Stimulated activated CD4-positive, alpha-beta T cell treated with anti-CD3 and anti-CD28 coated beads, TNF-alpha, amount 100 ng/mL, for 48 hours (primary cell): ENCODE measurements around the gene OSBP2.

Experiments used
- DNase-seq, 3 donors: peaks; one replicate each; pipeline ENCODE4 v3.0.0-alpha.2; 2020; ENCODE audit warnings: low read depth in 3 of 3

Gene OSBP2

DNA sequence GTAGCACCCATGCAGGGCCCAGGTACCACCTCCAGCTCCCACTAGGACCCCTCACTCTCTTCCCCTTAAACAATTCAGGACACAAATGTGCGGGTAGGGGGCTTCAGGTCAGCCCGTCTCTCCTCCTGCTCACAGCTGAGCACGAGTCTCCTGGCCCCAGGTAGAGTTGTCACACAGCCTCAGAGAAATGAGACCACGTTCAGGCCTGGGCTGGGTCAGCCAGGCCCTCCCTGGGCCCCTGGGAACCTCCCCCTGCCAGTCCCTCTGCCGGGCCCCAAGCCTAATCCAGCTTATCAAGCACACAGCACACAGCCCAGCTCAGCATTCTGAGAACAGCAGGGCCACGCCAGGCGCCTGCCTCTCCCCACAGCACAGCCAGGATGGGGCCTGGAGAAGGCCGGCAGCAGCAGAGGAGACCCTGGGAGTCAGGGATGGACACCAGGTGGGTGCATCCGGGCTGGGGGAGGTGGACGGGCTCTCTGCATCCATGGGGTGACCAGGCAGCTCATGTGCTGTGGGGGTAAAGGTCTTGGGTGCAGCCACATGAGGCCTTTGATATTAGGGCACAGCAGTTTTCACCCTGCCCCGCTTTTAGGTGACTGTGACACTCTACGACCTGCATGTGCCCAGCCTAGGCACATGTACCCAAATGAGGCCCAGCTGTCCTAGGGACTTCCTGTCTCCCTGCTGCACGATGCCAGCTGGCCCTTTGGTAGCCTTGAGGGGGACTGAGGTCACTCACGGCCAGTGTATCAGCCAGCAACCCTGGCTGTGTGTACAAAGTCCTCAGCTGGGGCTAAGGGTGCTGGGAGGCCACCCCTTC lies 186.9 kb downstream of the OSBP2 start:
- no peak for DNase-seq

DNA sequence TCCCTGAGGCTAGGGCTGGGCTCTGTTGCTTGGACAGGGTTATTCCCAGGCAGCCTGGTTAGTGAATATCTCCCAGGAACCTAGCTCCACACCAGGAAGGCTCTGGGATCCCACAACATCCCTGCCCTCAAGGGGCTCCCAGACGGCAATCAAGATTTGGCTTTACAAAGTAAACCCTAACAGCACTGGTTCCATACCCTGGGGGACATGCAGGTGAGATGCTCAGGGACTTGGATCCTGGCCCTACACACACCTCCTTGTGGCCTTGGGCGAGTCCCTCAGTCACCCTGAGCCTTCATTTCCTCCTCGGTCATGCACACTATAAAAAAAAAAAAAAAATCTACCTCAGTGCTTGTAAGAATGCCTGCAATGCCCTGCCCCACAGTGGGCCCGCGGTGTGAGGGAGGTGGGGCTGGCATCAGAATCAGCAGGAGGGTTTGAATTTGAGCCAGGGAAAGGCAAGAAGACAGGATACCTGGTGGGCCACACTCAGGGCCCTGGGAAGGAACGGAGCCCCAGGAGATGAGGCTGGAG lies 187.6 kb downstream of the OSBP2 start:
- DNase-seq: no peak

DNA sequence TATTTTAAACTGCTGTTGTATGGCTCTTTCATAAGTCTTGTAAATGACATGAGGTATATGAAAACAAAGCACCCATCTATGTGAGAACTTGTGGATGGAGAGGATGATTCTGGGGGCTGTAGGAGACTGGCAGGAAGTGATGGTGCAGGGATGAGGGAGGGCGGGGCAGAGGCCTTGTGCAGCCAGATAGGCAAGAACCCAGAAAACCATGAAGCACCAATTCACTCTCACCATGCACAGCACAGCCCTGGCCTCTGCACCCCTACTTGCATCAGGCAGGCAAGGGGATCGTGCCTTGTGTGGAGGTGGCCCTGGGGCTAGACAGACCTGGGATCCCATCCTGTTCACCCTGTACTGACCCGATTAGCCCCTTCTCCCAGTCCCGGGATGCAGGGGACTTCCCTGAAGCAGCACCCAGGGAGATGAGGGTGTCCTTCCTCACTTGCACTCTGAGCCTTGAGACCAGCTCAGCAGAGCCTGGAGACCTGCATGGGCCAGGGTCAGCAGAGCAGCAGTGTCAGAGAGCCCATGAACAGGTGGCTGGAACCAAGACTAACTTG lies 188.4 kb downstream of the OSBP2 start:
- no peak for DNase-seq

DNA sequence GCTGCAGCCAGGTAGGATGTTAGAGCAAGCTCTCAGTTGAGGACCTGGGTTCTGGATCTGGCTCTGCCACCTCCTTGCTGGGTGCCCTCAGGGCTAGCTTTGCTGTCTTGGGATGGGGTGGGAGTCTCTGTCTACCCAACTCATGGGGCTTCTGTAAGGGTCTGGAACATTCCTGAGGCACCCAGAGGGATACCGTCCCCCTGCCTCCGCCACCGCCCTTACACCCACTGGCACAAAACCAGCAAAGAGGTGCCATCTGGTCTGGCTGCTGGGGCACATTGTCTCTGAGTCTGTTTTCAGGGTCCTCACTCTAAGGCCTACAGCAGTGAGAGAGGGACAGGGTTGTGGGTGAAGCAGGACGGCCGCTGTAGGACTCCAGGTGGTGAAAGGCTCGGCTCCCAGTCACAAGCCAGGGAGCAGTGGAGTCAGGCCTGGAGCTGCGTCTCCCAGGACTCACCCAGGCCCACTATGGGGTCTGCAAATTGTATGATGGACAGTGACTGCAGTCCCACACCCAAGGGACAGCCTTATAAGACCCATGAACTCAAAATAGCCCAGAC lies 189.0 kb downstream of the OSBP2 start:
- DNase-seq: no peak

DNA sequence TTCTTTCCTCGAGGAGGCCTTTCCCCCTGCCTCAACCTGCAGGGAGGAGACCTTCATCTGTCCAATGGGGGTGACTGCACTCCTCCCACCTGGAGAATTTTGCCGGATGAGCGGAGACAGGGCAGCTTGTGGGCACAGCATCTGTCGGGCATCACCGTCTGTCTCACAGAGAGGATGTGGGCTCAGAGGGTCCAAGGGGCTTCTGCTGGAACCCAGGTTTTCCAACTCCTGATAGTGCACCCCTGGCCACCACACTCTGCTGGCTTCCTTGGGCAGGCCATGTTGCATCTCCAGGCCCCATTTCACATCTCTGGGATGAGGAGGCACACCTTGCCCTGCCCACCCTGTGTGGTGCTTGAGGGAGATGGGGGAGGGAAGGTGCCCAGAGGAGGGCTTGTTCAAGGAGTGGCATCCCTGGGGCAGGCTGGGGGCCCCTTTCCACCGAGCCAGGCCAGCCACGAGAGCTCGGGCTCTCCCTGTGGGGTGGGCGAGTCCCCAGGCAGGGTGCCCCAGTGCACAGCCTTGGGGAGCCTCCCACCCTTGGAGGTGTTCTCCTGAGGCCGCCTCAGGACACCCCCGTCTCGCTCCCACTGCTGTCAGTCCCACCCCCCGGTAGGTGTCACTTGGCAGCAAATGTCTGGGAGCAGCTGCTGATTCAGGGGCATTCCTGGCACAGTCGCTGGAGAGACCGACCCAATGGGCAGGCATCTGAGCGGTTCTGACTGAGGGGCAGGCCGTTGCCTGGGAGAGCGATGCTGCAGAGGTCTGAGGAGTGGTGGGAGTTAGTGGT lies 189.7 kb downstream of the OSBP2 start:
- no peak for DNase-seq

DNA sequence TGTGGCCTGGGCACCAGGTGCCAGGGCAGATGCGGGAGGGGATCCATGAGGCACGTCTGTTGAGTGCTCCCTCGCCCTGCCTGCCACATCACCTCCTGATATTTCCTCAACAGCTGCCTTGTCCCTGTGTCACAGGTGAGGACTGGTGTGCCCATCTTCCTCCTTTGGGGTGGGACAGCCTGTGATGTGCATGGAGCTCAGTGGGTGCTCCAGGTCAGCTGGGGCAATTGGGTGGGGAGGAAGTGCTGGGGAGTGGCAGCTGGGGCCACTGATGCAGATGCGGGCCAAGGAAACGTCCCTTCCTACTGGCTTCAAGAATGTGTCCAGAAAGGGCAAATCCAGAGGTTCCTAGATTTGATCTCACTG lies 190.3 kb downstream of the OSBP2 start:
- no peak for DNase-seq

DNA sequence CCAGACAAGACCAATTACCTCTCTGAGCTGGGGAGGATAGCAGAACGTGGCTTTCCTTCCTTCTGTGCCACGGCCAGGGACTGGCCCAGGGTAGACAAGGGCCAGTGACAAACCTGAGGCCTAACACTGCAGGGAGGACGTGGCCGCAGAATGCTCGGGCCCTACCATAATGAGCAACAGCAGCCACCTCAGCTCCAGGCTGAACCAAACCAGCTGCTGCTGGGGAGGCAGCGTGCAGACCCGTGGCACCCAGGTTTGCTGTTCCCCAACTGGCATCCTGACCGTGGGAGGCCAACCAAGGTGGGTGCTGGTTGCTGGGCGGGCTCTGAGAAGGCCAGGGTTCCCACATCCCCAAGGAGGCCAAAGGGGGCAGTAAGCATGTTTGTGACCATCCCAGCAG lies 190.9 kb downstream of the OSBP2 start:
- no peak for DNase-seq

DNA sequence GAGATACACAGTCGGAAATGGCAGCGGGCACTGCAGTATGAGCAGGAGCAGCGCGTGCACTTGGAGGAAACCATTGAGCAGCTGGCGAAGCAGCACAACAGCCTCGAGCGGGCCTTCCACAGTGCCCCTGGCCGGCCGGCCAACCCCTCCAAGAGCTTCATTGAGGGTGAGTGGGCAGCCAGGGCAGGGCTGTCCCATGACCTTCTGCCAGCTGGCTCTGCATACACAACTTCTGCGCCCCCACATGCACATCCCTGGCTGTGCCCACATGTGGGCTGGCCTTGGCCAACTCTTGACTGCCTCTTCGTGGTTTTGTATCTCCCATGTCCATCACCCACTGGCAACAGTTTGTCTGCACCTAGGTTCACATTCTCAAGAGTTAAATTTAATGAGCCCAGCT lies 192.8 kb downstream of the OSBP2 start:
- DNase-seq: no peak

DNA sequence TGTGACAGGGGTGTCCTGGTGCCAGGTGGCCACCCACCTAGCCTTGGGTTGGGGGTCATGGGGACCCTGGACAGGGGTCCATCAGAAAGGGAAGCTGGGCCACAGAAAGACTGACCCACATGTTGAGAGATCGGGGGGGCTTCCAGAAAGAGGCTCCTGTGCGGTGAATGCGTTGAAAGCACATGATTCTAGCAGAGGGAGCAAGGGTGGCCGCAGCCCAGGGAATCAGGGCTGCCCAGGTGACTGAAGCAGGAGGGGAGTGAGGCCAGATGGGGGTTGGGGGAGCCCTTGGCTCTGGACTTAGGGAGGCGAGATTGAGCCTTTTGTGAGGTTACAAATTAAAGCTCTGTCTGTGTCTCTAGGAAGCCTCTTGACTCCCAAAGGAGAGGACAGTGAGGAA lies 193.2 kb downstream of the OSBP2 start:
- no peak for DNase-seq

DNA sequence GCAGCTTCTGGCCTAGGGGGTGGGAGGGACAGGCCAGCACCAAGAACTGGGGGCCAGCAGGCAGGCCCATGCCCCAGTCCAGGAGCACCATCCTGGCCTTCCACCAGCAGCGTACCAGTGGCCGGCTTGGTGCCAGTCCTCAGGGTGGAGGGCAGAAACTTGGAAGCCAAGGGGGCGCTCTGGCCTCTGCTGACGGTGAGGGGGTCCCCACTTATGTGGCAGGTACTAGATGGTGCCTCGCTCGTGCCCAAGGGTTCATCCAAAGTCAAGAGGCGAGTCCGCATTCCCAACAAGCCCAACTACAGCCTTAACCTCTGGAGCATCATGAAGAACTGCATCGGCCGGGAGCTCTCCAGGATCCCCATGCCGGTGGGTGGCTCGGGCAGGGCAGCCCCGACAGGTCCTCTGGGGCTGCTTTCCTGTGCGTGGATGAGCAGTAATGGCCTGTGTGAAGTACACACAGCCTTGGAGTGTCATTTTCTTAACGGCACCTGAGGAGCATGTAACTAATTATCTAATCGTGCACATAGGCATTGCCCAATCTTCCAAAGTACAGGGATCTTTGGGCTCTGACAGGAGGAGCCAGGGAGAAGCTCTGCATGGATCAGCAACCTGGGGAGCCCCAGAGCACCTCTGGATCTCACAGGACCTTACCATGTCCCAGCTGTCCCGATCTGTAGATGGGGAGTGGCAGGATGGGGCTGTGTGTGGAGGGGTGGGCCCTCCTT lies 194.8 kb downstream of the OSBP2 start:
- no peak for DNase-seq

DNA sequence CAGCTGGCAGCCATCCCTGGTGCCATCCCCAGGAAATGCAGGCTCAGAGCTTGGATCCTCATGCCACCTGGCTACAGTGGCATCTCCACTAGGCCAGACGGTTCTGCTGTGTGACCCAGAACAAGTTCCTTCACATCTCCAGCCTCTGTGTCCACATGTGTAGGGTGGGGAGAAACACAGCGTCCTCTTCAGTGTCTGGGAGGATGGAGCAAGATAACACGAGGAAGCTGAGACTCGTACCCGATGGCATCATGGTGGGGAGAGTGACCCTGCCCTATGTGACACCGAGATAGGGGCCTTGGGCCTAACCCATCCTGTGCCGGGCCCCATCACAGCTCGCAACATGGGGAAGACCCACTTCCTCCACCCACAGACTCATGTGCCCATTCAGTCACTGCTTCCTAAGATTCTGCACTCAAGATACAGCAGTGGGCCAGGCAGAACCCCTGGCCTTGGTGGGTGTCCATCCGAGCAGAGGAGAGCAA lies 195.4 kb downstream of the OSBP2 start:
- DNase-seq: no peak

DNA sequence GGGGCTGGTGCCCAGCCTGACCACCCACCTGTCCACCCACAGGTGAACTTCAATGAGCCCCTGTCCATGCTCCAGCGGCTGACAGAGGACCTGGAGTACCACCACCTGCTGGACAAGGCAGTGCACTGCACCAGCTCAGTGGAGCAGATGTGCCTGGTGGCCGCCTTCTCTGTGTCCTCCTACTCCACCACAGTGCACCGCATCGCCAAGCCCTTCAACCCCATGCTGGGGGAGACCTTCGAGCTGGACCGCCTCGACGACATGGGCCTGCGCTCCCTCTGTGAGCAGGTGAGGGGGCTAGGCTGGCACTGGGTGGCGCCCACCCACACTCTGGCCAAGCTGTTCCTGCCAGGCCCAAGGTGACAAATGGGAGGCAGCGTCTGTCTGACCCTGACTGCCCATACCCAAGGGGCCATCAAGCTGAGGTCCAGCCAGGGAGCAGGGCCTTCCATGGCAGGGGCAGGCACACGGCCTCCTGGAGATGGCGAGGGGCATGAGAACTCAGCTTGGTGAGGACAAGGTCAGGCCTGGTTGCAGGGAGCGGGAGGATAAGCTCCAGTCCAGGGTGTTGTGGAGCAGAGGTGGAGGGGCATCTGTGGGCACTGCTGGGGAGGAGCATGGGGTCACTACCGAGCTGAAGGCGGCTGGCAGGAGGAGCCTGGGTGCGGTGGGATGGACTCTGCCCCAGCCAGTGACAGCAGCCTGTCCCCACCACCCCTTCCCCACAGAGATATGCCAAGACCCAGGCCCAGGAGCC lies 196.2 kb downstream of the OSBP2 start:
- DNase-seq: peak in 2 of 3 donors; percentile 9 to 33

DNA sequence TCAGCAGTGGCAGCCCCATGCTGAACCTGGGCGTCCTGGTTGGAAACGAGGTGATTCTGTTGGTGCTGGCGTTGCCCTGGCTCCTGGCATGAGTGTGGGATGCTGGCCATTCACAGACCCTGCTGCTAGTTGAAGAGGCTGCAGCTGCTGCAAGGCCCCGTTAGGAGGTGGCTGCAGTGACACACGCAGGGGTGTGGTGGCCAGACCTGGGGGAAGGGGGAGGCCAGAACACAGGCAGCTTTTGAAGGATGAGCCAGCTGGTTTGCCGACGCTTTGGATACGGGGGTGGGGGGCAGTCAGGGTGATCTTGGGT lies 196.7 kb downstream of the OSBP2 start:
- no peak for DNase-seq

DNA sequence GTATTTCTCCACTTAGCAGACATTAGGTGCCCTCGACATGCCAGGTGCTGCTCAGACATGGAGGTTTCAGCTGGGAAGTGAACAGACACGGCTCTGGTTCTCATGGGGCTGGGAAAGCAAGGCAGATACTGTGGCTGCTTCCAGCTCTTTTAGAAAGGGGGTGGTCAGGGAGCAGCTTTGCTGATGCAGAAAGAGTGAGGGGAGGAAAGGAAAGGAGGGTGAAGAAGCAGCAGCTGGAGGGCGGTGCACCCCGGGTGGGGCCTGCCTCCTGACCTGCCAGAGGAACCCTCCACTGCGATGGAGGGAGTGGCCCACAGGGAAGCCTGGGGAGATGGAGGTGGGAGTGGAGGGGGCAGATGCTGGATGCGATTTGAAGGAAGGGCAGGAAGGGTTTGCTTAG lies 197.1 kb downstream of the OSBP2 start:
- DNase-seq: no peak

DNA sequence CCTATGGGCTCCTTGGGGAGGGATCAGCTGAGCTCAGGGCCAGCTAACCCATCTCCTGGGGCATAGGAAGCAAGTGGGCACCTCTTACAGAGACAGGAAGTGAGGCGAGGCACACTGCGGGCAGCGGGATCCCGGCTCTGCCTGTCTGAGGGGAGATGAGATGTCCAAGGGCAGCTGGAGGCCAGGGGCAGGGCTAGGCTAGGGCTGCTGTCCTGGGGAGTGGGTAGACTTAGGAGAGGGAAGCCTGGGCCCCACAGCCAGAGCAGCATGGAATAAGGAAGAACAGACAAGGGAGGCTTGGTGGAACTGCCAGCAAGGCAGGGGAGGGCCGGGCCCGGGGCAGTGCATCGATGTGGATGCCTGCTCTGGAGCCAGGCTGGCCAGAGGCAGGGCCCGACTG lies 197.6 kb downstream of the OSBP2 start:
- DNase-seq: no peak

DNA sequence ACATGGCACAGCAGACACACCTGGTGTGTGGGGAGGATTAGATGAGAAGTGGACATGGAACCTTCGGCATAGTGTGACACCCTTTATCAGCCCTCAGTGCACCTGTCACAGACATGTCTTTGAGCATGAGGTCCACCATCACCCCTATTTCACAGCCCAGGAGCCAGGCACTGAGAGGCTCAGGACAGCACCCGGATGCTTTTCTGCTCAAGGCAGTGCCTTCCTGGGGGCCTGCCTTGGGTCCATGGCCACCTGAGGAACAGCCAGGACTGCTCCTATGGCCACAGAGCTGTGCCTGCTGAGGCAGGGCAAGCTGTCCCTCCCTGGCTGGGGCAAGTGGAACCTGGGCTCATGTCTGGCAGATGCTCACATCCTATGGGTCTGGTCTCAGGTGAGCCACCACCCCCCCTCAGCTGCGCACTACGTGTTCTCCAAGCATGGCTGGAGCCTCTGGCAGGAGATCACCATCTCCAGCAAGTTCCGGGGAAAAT lies 198.1 kb downstream of the OSBP2 start:
- no peak for DNase-seq

DNA sequence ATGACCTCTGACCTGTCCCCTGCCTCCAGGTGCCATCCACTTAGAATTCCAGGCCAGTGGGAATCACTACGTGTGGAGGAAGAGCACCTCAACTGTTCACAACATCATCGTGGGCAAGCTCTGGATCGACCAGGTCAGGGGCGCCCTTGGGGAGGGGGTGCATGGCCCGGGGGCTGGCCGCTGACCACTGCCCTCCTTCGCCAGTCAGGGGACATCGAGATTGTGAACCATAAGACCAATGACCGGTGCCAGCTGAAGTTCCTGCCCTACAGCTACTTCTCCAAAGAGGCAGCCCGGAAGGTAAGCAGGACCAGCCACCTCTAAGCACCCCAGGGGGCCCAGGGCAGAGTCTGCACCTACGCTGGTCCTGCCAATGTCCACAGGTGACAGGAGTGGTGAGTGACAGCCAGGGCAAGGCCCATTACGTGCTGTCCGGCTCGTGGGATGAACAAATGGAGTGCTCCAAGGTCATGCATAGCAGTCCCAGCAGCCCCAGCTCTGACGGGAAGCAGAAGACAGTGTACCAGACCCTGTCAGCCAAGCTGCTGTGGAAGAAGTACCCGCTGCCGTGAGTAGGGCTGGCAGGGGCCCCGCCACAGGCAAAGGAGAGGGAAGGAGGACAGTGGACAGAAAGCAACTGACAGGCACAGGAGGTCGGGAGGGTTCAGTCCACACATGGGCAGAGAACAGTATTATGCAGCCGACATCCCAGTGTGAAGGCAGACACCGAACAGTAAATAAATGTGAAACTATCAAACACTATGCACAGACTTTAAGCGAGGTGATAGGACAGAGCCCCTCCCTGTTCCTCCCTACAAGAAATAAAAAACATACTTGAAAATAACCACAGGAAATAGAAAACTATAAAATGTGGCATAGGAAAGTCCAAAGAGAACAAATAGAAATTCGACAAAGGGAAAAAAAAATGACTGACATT lies 199.0 kb downstream of the OSBP2 start:
- no peak for DNase-seq

DNA sequence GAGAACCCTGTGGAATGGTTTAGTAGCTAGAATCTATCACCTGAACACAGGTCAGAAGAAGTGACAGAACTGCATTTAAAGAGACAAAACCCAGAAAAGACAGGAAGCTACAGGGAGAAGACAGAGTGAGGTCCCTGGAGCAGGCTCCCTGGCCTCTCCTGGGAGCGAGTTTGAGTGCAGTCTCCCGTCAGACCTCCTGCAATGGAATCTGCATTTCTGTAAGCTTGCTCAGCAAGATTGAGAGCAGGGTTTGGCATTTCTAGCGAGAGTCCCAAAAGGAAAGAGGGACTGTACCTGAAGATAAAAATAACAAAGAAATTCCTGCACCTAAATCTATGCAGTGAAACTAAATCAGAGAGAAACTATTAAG lies 199.7 kb downstream of the OSBP2 start:
- no peak for DNase-seq

DNA sequence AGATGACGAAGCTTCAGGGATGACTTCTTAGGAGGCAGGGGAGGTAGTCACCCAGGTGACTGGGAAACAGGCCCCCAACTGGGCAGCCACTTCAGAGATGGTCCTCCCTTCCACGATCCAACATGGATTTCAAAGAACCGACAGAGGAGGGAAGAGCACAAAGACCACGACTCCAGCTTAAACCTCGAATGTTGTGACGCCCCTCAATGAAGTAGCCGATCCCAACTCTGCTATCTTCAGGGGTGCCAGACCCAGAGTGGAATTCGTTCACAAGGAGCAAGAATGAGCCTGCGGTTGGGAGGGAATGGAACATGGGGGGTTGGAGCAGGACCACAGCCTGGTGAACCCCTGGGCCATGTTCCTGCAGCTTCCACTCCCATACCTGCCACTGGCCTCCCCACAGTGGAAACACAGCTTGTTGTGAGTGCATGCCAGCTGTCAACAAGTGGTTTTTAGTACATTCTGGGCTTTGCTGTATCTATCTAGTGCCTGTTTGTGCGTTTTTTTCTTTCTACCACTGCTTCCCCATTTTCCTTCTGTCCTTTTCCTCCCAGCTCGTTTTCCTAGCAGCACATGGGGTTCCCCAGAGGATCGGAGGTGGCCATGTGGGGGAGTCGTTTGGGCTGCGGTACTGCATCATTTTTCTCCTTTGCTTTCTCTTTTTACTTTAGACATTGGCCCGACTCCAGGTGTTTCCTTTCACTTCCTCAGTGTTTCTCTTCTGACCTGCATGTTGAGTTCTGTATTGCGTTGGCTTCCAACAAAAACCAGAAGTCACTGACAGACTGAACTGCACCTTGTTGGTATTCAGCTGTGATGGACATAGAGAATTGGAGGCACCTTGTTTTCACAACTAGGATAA lies 208.1 kb downstream of the OSBP2 start:
- DNase-seq: no peak
